ENCODE data around the gene CILP. TPM values are rescaled to one million over a fixed set of nuclear protein-coding genes. Genes with fewer than 3 reads are reported as not detected.
"Not testable (repeated sequence)": the region's sequence is repeated elsewhere in the genome, so short reads cannot be mapped to it uniquely, and the experiment has no call there.

CILP gene
- total and polyA plus RNA-seq, 9 donors, result 10.4 to 32.5 (median 19.8) TPM

- H3K4me1 ChIP-seq (ENCODE audit: control insufficient read depth, insufficient read depth, low read length), result peaks cover 19% of the 10 kb centered on the region
- peaks cover 11% of the 10 kb centered on the region for H3K36me3 ChIP-seq (ENCODE audit: control insufficient read depth, insufficient read depth, low read length)
- 97% methylated on average over 10 of the region's 12 CpGs for WGBS (ENCODE audit: insufficient coverage)
- no peak overlapping the region for H3K27ac ChIP-seq (ENCODE audit: low read length)
- H3K4me3 ChIP-seq (ENCODE audit: low read length), result no peak overlapping the region
- H3K9me3 ChIP-seq (replicated peaks; ENCODE audit: control insufficient read depth, low read depth, low read length), result no peaks in the 10 kb centered on the region
- DNase-seq, result no peak
- no peaks in the 10 kb centered on the region for H3K27me3 ChIP-seq (ENCODE audit: control insufficient read depth, insufficient read depth, low read length)
Observed at GRCh38 chr15:65198571-65198970, 12.7 kb downstream of the CILP start.

- H3K9me3 ChIP-seq (replicated peaks; ENCODE audit: control insufficient read depth, low read depth, low read length), result no peaks in the 10 kb centered on the region
- H3K27me3 ChIP-seq (ENCODE audit: control insufficient read depth, insufficient read depth, low read length), result no peaks in the 10 kb centered on the region
- H3K36me3 ChIP-seq (ENCODE audit: control insufficient read depth, insufficient read depth, low read length), result peaks cover 11% of the 10 kb centered on the region
- peak overlapping the region; percentile 13 for H3K27ac ChIP-seq (ENCODE audit: low read length)
- peaks cover 19% of the 10 kb centered on the region for H3K4me1 ChIP-seq (ENCODE audit: control insufficient read depth, insufficient read depth, low read length)
- H3K4me3 ChIP-seq (ENCODE audit: low read length), result no peak overlapping the region
- no peak for DNase-seq
- WGBS (ENCODE audit: insufficient coverage), result 98% methylated on average over 8 of the region's 8 CpGs
Observed at GRCh38 chr15:65197337-65197645, 14.0 kb downstream of the CILP start.

DNA sequence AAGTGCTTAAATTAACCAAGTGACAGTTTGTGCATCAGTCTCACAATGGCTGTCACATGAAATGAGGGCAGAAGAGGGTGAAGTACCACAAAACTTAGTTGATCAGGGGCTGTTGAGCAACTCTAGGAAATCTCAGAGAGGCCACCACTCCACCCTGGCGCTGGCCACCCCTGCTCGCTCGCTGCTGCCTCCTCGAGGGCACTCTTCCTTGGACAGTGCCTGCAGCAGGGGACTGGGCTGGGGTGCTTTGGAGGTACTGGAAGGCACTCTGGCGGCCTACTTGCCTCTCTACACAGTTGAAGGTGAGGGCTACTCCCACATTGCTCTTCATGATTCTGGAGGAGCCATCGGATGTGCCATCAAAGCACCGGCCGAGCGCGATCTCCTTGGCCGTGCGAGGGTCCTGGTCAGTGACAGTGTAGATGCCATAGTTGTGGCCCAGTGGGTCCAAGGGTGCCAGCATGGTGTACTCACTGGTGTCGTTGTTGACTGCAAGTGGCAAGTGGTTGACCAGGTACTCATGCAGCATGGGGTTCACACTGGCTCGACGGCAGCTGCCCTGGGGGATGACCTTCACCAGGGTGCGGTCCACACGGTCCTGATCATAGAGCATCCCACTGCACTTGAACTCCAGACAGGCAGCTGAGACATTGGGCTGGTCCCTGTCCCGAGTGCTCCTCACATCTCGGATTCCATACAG lies 14.5 kb downstream of the CILP start:
- peaks cover 7% of the 10 kb centered on the region for H3K36me3 ChIP-seq (ENCODE audit: control insufficient read depth, insufficient read depth, low read length)
- no peaks in the 10 kb centered on the region for H3K27me3 ChIP-seq (ENCODE audit: control insufficient read depth, insufficient read depth, low read length)
- no peaks in the 10 kb centered on the region for H3K9me3 ChIP-seq (replicated peaks; ENCODE audit: control insufficient read depth, low read depth, low read length)
- peak overlapping the region; percentile 87 for H3K27ac ChIP-seq (ENCODE audit: low read length)
- no peak overlapping the region for H3K4me3 ChIP-seq (ENCODE audit: low read length)
- DNase-seq, result no peak
- WGBS (ENCODE audit: insufficient coverage), result 97% methylated on average over 14 of the region's 19 CpGs
- H3K4me1 ChIP-seq (ENCODE audit: control insufficient read depth, insufficient read depth, low read length), result peaks cover 19% of the 10 kb centered on the region

- Histone ChIP-seq H3K27me3 (ENCODE audit: control insufficient read depth, insufficient read depth, low read length) (no peaks in the 10 kb centered on the region), H3K9me3 (replicated peaks; ENCODE audit: control insufficient read depth, low read depth, low read length) (no peaks in the 10 kb centered on the region), H3K36me3 (ENCODE audit: control insufficient read depth, insufficient read depth, low read length) (peaks cover 6% of the 10 kb centered on the region), H3K4me1 (ENCODE audit: control insufficient read depth, insufficient read depth, low read length) (peaks cover 19% of the 10 kb centered on the region), H3K4me3 (ENCODE audit: low read length) (no peak overlapping the region), H3K27ac (ENCODE audit: low read length) (peak overlapping the region; percentile 87)
- 9% methylated on average over 5 of the region's 5 CpGs for WGBS (ENCODE audit: insufficient coverage)
- DNase-seq, result peak; percentile 98
Observed at GRCh38 chr15:65195548-65195923, 15.7 kb downstream of the CILP start.

- H3K27me3 ChIP-seq (ENCODE audit: control insufficient read depth, insufficient read depth, low read length), result no peaks in the 10 kb centered on the region
- no peak overlapping the region for H3K4me3 ChIP-seq (ENCODE audit: low read length)
- H3K4me1 ChIP-seq (ENCODE audit: control insufficient read depth, insufficient read depth, low read length), result peaks cover 19% of the 10 kb centered on the region
- H3K36me3 ChIP-seq (ENCODE audit: control insufficient read depth, insufficient read depth, low read length), result peaks cover 6% of the 10 kb centered on the region
- H3K27ac ChIP-seq (ENCODE audit: low read length), result peak overlapping the region; percentile 87
- WGBS (ENCODE audit: insufficient coverage), result 40% methylated on average over 1 of the region's 7 CpGs
- no peaks in the 10 kb centered on the region for H3K9me3 ChIP-seq (replicated peaks; ENCODE audit: control insufficient read depth, low read depth, low read length)
- peak; percentile 94 for DNase-seq
Observed at GRCh38 chr15:65194826-65195547, 16.3 kb downstream of the CILP start.

DNA sequence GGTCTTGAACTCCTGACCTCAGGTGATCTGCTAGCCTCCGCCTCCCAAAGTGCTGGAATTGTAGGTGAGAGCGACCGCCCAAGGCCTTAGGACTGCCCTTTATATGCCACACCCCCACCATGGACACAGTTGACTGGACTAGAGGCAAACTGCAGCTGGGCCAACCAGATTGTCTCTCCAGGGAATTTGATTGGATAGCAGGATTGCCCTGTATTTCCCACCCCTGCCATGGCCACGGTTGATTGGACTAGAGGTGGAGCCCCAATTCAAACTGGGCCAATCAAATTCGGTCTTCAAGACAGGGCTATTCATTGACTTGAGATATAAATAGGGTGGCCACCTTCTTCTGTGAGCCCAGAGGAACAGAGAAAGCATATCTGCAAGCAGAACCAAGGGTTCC lies 19.3 kb downstream of the CILP start:
- no peaks in the 10 kb centered on the region for H3K36me3 ChIP-seq (ENCODE audit: control insufficient read depth, insufficient read depth, low read length)
- DNase-seq, result no peak
- no peaks in the 10 kb centered on the region for H3K9me3 ChIP-seq (replicated peaks; ENCODE audit: control insufficient read depth, low read depth, low read length)
- H3K27me3 ChIP-seq (ENCODE audit: control insufficient read depth, insufficient read depth, low read length), result no peaks in the 10 kb centered on the region
- WGBS (ENCODE audit: insufficient coverage), result 88% methylated on average over 2 of the region's 5 CpGs
- no peak overlapping the region for H3K4me3 ChIP-seq (ENCODE audit: low read length)
- H3K4me1 ChIP-seq (ENCODE audit: control insufficient read depth, insufficient read depth, low read length), result peaks cover 21% of the 10 kb centered on the region
- H3K27ac ChIP-seq (ENCODE audit: low read length), result no peak overlapping the region

DNA sequence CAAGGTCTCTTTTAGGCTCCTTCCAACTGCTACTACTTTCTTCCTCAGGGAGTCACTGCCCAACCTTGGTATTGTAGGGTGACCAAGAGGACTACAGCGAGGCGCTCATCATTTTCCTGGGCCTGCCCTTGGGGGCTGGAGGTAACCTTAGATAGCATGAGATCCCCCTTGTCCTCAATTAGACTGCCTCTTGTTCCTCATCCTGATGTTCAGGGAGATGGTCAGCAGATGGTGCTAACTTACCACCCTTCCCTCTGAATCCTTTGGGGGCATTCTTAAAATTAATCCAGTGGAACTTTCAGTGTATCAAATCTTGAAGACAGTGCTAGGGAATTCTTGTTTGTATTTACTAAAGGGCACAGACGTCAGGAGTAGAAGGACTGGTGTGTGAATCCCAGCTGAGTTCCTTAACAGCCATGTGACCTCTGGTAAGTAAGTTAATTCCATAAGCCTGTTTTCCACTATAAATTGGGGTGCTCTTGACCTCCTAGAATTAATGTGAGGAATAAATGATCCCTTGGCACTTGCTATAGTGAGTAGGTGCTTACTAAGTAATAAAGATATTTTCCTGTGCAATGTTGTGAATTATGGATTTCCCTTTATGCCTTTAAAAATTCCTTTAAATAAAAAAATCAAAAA lies 22.1 kb downstream of the CILP start:
- DNase-seq, result peak; percentile 84
- Histone ChIP-seq H3K27ac (ENCODE audit: low read length) (no peak overlapping the region), H3K36me3 (ENCODE audit: control insufficient read depth, insufficient read depth, low read length) (no peaks in the 10 kb centered on the region), H3K27me3 (ENCODE audit: control insufficient read depth, insufficient read depth, low read length) (no peaks in the 10 kb centered on the region), H3K9me3 (replicated peaks; ENCODE audit: control insufficient read depth, low read depth, low read length) (no peaks in the 10 kb centered on the region), H3K4me1 (ENCODE audit: control insufficient read depth, insufficient read depth, low read length) (peaks cover 7% of the 10 kb centered on the region), H3K4me3 (ENCODE audit: low read length) (no peak overlapping the region)
- no CpG with 5 or more reads among the region's 3 CpGs for WGBS (ENCODE audit: insufficient coverage)

DNA sequence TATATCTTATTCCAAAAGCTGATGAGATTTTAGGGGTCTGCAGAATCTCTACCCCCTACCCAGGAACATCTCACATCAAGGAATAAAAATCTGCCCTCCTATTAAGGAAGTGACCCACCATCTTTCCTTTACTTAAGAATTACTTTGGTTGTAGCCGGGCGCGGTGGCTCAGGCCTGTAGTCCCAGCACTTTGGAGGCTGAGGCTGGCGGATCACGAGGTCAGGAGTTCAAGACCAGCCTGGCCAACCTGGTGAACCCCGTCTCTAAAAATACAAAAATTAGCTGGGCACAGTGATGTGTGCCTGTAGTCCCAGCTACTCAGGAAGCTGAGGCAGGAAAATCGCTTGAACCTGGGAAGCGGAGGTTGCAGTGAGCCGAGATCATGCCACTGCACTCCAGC lies 22.8 kb downstream of the CILP start:
- not testable (repeated sequence) for H3K27ac ChIP-seq (ENCODE audit: low read length); H3K9me3 ChIP-seq (replicated peaks; ENCODE audit: control insufficient read depth, low read depth, low read length); H3K4me1 ChIP-seq (ENCODE audit: control insufficient read depth, insufficient read depth, low read length); H3K36me3 ChIP-seq (ENCODE audit: control insufficient read depth, insufficient read depth, low read length); H3K27me3 ChIP-seq (ENCODE audit: control insufficient read depth, insufficient read depth, low read length); DNase-seq; H3K4me3 ChIP-seq (ENCODE audit: low read length)
- WGBS (ENCODE audit: insufficient coverage), result 85% methylated on average over 9 of the region's 9 CpGs

GRCh38 chr15:65184868-65185717 lies 26.2 kb downstream of the CILP start, which contains the start of gene CLPX:
TSS of gene CLPX (minus strand) at chr15:65185342. CDS start at chr15:65185153, 189 bp downstream.
- Histone ChIP-seq H3K4me3 (ENCODE audit: low read length) (peak within 1 kb of the TSS; percentile 99), H3K9me3 (replicated peaks; ENCODE audit: control insufficient read depth, low read depth, low read length) (no peaks in the 10 kb centered on the region), H3K27ac (ENCODE audit: low read length) (peak within 1 kb of the TSS; percentile 98), H3K4me1 (ENCODE audit: control insufficient read depth, insufficient read depth, low read length) (peaks cover 18% of the 10 kb centered on the region), H3K36me3 (ENCODE audit: control insufficient read depth, insufficient read depth, low read length) (peaks cover 6% of the 10 kb centered on the region), H3K27me3 (ENCODE audit: control insufficient read depth, insufficient read depth, low read length) (no peaks in the 10 kb centered on the region)
- 0% methylated on average over 56 of the region's 70 CpGs for WGBS (ENCODE audit: insufficient coverage)
- peak; percentile 97 for DNase-seq

Measured in muscle of leg (tissue), 11 donors.